Lower leg skin (tissue), 4 donors: Measurements from ENCODE around the gene UGT1A9. TPM values are rescaled to one million over a fixed set of nuclear protein-coding genes. Genes with fewer than 3 reads are reported as not detected.
"Not testable (repeated sequence)": the region's sequence is repeated elsewhere in the genome, so short reads cannot be mapped to it uniquely, and the experiment has no call there.

ENCODE experiments used
- DNase-seq, 2 donors: peaks; one replicate each; pipeline ENCODE4 v3.0.0-alpha.2; 2019; ENCODE audit warnings: low spot score in 2 of 2
- H3K4me3 ChIP-seq: fragments of 200-600 bp; sonication (generic); 2 replicates; pipeline ENCODE4 v1.5.1; 2017; ENCODE audit warnings: mild to moderate bottlenecking, low read depth; ENCODE audit not compliant: poor library complexity, severe bottlenecking
- POLR2A ChIP-seq, 2 donors: fragments of 450-650 bp; IDR thresholded peaks; one replicate each; pipeline ENCODE4 v1.6.1; 2016 to 2017; ENCODE audit warnings: antibody characterized with exemption in 2 of 2, mild to moderate bottlenecking in 1 of 2, moderate library complexity in 1 of 2
- WGBS, 2 donors: methylation state at CpG; one replicate each; pipeline ENCODE4 v1.1.5; 2018; 5-methylcytosine and 5-hydroxymethylcytosine counted together
- intact Hi-C: fragments of 100-400 bp; cut with DNase I; formaldehyde crosslinking; loops from one replicate; pipeline ENCODE4 v1.15.0; 2023; ENCODE audit warnings: low total_unique reads
- total RNA-seq, 4 donors: library from RNA; depleted of rRNA; stranded (reverse); fragments of >200 nt; gene quantifications; one replicate each; pipeline ENCODE4 v1.1.0, GENCODE V29; 2016
- TF ChIP-seq, protein P1 (sequence below), 3 donors: fragments of 450-650 bp; IDR thresholded peaks; one replicate each; pipeline ENCODE4 v1.5.1; 2016; ENCODE audit warnings: antibody characterized with exemption in 3 of 3, mild to moderate bottlenecking in 3 of 3, moderate library complexity in 2 of 3

The UGT1A9 gene
- total RNA-seq, 4 donors from 2014 or later, result not detected

DNA sequence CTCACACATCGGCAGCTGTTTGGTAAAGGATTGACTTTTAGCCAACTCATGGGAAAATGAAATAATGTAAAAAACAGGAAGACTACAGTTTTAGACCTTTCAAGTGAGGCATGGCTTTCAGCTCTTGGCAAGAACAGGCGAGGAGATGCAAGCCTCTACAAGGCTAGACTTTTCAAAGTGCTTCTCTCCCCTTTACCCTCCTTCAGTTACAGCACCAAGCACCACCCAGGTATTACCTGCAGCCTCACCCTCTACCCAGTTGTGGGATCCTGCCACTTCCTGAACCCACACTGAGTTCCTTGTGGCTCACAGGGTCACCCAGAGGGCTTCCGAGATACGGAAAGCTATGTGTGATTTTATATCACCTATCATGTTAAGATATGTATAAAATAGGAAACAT, 20.7 kb upstream of the UGT1A9 start:
- 44 to 48% methylated on average over 4 of the region's 4 CpGs for WGBS, 2 donors
- TF ChIP-seq, protein P1, sequence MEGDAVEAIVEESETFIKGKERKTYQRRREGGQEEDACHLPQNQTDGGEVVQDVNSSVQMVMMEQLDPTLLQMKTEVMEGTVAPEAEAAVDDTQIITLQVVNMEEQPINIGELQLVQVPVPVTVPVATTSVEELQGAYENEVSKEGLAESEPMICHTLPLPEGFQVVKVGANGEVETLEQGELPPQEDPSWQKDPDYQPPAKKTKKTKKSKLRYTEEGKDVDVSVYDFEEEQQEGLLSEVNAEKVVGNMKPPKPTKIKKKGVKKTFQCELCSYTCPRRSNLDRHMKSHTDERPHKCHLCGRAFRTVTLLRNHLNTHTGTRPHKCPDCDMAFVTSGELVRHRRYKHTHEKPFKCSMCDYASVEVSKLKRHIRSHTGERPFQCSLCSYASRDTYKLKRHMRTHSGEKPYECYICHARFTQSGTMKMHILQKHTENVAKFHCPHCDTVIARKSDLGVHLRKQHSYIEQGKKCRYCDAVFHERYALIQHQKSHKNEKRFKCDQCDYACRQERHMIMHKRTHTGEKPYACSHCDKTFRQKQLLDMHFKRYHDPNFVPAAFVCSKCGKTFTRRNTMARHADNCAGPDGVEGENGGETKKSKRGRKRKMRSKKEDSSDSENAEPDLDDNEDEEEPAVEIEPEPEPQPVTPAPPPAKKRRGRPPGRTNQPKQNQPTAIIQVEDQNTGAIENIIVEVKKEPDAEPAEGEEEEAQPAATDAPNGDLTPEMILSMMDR (IDR thresholded peaks at IDR 0.05), result no peak
- no peak for TF ChIP-seq POLR2A (IDR thresholded peaks at IDR 0.05)
- DNase-seq, result no peak
- no peak overlapping the region for H3K4me3 ChIP-seq
- intact Hi-C loops, result no loop called here

DNA sequence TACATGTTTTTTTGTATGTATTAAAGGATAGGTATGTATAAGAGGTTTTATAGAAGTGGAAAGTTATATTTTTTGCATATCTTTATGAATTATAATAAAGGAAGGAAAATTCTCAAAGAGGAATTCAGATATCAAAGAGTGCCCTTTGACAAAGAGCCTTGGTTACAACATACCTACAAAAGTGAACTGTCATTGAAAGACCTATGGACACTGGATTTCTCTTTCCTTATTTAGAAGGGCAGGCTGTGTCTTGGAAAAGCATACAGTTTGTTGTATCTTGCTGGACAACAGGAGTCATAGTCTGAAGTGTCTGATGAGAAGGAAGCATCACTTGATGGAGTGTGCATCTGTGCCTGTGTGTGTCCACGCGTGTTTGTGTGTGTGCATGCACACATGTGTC, 20.3 kb upstream of the UGT1A9 start:
- intact Hi-C loops, result no loop called here
- WGBS, 2 donors, result 89 to 100% methylated on average over 2 of the region's 2 CpGs
- TF ChIP-seq POLR2A (IDR thresholded peaks at IDR 0.05), result no peak
- TF ChIP-seq, protein P1 (IDR thresholded peaks at IDR 0.05), result no peak
- no peak overlapping the region for H3K4me3 ChIP-seq
- DNase-seq, result no peak

GRCh38 chr2:233654501-233654900, 17.2 kb upstream of the UGT1A9 start:
- no peak for DNase-seq
- TF ChIP-seq, protein P1 (IDR thresholded peaks at IDR 0.05), result no peak
- WGBS, 2 donors, result 66 to 72% methylated on average over 6 of the region's 6 CpGs
- intact Hi-C loops, result no loop called here
- H3K4me3 ChIP-seq, result no peak overlapping the region

DNA sequence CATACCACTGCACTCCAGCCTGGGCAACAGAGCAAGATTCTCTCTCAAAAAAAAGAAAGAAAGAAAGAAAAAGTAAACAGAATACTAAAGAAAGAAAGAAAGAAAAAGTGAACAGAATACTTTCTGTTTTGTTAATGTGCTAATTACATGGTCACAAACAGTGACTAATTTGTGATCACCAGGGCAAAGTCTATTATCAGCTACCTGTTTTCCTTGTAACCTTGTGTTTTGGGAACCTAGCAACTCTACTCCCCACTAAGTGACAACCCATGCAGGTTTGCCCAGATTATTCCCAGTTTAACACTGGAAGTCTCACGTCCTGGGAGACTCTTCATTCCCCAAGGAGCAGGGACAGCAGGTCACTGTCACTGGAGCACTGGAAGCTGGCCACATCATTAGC, 16.7 kb upstream of the UGT1A9 start:
- no peak for TF ChIP-seq POLR2A (IDR thresholded peaks at IDR 0.05)
- TF ChIP-seq, protein P1 (IDR thresholded peaks at IDR 0.05), result no peak
- 45 to 59% methylated on average over 1 of the region's 1 CpG for WGBS, 2 donors
- no peak for DNase-seq
- intact Hi-C loops, result no loop called here
- H3K4me3 ChIP-seq, result no peak overlapping the region

DNA sequence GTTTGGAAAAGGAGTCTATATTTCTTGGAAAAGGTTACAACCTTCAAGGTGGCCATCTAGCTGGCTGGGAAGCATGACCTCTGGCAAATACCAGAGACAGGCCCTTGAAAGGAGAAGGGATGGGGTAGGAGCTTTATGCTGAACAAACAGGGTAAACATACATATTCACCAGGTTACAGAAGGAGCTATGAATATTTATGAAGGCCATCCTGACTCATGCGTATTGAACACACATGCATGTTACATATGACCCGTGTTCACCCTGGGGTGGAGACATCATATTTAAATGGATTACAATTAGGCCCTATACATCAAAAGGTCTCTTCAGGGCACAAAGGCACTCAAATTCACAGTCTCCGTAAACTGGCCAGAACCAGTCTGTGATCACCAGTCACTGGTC, 15.8 kb upstream of the UGT1A9 start:
- H3K4me3 ChIP-seq, DNase-seq, intact Hi-C loops: not testable (repeated sequence)
- 73 to 92% methylated on average over 3 of the region's 3 CpGs for WGBS, 2 donors

GRCh38 chr2:233656443-233656842, 15.3 kb upstream of the UGT1A9 start:
- no peak overlapping the region for H3K4me3 ChIP-seq
- DNase-seq, result no peak
- 85 to 93% methylated on average over 10 of the region's 10 CpGs for WGBS, 2 donors
- intact Hi-C loops, result no loop called here
- TF ChIP-seq, protein P1 (IDR thresholded peaks at IDR 0.05), result no peak
- TF ChIP-seq POLR2A (IDR thresholded peaks at IDR 0.05), result no peak
